GM21576 (cell line): ENCODE results near the gene R3HDM1.
"Not testable (repeated sequence)": the region's sequence is repeated elsewhere in the genome, so short reads cannot be mapped to it uniquely, and the experiment has no call there.

Experiments
- ATAC-seq: cut with Tn5 transposase; IDR thresholded peaks from one replicate; pipeline ENCODE4 v1.9.1; 2021; ENCODE audit warnings: mild to moderate bottlenecking, moderate library complexity; ENCODE audit not compliant: unreplicated experiment

The R3HDM1 gene

DNA sequence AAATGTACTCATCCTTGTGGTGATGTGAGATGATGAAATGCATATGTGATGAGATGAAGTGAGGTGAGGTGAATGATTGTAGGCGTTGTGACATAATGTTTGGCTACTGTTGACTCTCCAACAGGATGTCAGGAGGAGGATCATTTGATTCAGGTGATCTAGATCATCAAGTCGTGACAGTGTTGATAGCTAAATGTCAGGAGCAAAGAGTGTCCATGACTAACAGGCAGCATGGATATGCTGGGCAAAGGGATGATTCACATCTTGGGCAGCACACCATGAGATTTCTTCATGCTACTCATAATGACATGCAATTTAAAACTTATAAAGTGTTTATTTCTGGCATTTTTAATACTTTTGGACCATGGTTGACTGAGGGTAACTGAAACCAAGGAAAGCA lies 170.2 kb downstream of the R3HDM1 start:
- ATAC-seq: no peak

DNA sequence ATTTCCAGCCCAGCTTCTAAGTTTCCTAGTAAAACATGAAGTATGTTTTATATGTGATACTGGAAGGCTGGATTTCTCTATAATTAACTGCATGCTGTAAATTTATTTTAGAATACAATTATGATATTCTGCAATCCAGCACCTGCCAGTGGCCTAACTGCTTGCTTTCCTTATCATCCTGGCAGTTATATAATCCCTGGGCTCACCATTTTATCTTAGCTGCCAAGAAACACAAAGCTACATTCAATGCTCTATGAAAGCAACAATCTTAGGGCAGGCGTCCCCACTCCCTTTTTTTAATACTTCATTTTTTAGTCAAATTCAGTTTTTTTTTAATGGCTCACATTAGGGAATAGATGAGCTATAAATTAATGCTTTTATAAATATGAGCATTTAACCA lies 172.0 kb downstream of the R3HDM1 start:
- no peak for ATAC-seq

DNA sequence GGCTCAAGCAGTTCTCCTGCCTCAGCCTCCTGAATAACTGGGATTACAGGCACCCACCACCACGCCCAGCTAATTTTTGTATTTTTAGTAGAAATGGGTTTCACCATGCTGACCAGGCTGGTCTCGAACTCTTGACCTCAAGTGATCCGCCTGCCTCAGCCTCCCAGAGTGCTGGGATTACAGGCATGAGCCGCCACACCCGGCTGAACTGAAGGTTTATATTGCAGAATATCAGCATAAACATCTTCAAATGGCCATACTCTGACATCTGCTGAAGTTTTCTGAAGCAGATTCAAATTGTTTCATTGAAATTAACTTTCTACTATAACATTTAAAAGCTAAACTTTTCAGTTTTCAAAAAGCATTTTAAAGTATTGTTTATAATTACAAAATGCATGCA lies 172.8 kb downstream of the R3HDM1 start:
- ATAC-seq: not testable (repeated sequence)

DNA sequence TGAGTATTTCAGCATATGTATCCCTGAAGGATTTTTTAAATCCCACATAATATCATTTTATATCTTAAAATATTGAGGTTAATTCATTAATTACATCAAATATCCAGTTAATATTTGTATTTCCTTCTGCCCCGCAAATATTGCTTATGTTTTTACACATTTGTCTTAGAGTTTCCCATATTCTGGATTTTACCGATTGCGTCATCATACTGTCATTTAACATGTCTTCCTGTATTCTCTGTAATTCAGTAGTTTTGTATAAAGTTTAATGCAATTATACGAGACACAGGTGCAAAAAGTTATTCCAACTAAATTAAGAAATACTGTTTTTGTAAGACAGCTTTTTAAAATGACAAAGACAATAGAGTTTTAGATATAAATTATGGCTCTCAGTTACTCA lies 176.9 kb downstream of the R3HDM1 start:
- ATAC-seq: no peak

DNA sequence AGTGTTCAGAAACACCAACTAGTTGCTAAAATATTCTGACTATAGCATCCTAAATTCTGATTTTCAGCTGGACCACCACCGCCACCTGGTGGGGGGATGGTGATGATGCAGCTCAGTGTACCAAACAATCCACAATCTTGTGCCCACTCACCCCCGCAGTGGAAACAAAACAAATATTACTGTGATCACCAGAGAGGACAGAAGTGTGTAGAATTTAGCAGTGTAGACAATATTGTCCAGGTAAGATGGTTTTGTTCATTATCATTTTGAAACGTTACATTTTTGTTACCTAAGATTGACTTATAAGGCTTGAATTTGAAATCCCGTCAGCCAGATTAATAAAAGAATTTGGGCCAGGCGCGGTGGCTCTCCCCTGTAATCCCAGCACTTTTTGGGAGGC lies 178.7 kb downstream of the R3HDM1 start:
- no peak for ATAC-seq

DNA sequence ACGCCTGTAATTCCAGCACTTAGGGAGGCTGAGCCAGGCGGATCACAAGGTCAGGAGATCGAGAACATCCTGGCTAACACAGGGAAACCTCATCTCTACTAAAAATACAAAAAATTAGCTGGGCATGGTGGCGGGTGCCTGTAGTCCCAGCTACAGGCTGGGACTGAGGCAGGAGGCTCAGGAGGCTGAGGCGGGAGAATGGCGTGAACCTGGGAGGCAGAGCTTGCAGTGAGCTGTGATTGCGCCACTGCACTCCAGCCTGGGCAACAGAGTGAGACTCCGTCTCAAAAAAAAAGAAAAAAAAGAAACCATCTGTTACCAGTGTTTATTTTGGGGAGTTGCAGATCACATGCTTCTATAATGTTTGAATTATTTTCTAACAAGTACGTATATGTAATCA lies 183.8 kb downstream of the R3HDM1 start:
- ATAC-seq: not testable (repeated sequence)

DNA sequence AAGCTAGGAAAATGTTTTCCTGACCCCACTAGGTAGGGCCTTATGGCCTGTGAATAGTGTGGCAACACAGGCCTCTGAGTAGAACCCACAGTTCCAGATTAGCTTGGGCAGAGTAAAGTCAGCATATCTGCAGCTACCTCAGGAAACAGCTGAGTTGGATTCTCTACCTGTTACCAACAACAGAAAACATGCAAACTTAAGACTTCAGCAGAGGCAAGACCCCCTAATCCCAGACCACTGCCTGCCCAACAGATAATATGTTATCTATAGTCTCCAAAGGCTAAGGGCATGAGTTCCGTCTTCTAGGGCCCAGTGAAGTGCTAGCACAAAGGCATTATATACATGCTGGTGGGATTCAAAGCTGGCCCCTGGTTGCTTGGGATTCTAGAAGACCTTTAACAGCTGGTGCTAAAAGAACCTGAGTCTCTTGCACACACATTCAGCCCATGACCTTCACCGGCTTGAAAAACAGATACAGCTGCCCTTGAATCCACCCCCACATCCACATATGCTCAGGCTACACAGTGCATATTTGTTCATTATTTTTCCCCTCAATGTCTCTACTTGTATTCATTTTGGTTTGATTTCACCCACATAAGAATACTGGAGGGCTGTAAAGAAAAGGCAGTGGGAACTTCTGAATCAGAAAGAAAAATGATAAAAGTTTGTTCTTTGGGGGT lies 196.9 kb downstream of the R3HDM1 start:
- ATAC-seq: no peak

DNA sequence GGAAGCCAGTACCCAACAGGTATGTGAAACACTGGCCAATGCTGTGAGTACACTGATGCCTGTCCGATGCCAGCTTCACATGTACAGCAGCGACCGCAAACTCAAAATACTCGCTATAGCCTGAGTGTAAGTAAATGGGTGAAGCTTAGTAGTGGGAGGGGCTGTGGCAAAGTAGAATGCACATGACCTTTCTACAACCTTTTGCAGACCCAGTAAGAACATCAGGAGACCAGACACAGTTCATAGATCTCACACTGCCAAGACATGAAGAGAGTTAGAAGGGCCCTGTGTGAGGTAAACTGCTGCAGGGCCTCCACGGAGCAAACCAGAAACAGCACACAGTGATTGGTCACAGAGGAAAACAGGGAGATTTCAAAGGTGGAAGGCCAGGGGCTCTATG lies 201.3 kb downstream of the R3HDM1 start:
- no peak for ATAC-seq

DNA sequence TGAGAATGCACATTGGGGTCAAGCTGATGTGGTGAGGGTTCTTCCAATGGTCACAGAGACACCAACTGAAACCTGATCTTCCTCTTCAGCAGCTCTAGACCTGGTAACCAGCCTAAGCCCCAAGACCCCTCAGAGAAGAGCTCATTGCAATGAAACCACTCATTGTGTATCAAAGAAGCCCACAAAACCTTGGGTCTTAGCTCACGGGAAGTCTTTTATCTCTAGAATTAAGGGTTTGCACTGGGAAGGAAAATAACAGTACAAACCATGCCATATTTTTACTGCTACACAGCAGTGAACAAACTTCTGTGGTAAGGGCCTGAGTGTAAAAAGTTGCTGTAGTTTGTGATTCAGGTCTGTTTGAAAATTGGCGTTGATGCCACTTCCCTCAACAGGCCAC lies 201.8 kb downstream of the R3HDM1 start:
- no peak for ATAC-seq

DNA sequence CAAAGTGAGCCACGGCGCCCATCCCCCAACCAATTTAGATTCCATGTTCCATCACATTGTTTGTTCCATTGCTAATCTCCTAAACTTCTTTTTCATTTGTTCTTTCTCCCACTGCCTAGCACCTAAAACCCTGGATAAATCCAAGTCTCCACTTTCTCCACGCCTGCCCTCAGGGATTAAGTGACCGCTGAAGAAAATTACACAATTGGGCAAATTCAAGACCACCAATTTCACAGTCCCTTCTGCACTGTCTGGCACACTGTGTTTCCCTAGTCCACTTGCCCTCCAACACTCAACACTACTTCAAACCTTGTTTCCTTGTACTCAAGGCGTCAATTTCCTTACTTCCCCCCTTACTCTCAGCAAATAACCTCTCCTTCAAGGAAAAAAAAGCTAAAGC lies 205.3 kb downstream of the R3HDM1 start:
- ATAC-seq: no peak

DNA sequence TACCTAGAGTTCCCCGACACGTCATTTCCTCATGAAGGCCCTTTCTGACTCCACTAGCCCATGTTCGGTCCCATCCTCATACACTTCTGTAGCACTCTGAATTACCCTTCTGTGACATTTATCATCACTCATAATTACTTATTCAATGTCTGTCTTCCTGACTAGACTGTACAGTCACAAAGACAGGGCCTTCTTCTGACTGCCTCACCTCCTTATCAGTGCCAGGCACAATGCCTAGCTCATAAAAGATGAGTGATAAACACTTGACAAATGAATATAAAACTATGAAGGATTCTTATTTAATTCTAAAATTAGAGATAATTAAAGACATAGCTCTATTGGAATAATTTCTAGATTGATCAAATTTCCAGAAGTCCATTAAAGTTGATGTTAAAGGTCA lies 208.9 kb downstream of the R3HDM1 start:
- no peak for ATAC-seq

DNA sequence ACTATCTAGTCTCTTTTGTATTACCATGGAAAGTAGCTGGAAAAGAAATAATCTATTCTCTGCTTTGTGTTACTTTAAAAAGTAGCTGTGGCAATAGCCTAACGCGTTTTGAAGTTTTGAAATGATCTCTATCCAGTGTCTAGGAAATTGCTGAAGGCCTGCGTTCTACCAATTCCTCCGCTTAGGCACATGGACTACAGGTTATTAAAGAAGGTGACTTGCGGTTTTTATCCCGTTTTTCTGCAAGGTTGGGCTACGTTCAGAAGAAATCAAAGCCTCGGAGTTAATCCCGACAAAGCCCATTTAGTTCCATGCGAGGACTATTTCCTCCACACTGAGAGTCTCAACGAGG lies 209.7 kb downstream of the R3HDM1 start:
- ATAC-seq: no peak

DNA sequence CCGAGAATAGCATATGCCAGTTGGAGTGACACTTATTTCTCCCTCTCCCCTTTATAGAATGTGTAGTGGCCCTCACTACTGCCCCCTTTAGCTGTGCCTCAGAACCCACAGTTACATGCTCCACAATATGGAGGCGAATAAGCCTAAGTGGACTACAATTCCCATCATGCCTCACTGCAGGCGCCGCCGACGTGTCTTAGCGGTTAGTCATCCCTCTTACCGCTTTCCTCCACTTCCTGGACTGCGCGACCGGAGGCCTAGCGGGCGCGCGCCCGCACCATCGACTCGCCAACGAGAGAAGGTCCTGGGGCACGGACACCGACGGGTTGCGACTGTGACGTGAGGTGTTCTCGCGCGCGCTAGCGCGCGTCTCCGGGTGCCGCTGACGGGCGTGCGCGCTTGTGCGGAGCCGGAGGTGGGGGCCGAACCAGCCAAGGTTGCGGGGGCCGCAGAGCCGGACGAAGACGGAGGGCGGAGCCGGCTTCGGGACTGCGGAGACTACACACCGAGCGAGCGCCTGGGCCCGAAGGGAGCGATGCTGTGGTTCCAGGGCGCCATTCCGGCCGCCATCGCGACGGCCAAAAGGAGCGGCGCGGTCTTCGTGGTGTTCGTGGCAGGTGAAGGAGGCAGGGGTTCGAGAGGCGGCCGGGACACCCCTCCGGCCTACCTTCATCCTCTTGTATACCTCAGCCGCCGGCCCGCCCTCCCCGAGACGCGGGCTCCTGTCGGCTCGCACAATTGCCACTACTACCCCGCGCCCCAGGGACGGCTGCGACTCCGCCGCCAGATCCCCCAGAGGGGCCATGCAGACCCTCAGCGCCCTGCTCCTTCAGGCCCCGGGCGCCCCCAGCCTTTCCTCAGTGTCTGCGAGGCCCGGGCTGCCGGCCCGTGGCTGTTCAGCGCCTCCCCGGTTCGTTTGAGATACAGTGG lies 210.4 kb downstream of the R3HDM1 start, which contains the start of gene UBXN4:
TSS of gene UBXN4 (plus strand) at position 461 of the 930 bp plus-strand sequence. CDS start at position 536, 75 bp downstream.
- ATAC-seq: peak; percentile 84

DNA sequence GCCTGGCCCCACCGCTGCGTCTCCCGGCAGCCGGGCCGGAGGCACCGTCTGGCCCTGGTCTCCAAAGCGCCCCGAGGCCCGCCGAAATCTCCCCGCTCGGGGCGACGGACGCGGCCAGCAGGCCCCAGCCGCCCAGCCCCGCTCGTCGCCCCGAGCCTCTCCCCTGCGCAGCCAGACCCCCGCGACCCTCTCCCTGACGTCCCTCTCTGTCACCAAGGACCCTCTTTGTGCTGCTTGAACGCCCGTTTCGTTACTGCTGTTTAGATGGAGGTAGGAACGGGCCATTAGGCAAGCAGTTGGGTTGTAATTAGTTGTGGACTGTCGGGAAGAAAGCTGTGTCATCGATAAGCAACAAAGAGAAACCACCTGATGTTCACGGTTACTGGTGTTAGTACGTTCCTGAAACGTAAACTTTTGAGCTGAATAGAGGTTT lies 211.1 kb downstream of the R3HDM1 start:
- ATAC-seq: peak; percentile 18

DNA sequence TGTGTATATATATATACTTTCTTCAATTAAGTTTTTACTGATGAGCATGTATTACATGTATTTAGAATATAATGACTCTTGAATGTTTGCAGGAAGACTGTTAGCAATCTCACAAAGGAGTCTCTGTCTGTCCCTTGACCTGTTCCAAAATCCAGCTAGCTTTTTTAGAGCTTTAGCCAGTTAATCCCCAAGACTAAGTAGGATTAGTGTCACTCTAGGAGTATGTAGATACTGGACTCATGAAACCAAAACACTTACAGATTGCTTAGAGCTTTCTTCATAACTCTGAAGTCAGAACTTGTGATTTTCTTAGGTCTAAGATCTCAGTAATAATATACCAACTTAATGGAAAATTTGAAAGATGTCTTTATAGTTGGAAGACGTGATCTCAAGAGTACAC lies 212.6 kb downstream of the R3HDM1 start:
- no peak for ATAC-seq

DNA sequence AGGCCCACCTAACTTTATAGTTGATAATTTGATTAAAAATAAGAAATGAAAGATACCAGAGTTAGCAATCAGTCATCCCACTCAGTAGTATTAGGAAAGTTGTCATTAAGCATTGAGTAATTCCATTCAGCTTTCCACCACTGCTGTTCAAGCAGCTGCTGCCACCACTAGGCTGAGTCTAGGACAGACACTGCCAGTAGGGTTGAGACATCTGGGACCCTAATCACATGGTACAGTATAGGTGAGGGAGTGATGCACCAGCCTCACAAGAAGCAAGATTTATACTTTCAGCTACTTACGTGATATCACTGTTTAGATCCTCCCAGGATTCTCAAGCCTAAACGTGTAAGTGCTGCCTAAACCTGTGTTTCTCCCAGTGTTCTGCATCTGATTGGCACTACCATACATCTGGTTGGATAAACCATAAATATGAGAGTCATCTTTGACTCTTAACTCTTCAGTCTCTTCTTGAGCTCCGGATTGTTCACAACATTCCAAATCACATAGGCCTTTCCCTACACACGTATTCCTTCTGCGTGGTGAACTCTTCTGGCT lies 213.6 kb downstream of the R3HDM1 start:
- ATAC-seq: no peak

DNA sequence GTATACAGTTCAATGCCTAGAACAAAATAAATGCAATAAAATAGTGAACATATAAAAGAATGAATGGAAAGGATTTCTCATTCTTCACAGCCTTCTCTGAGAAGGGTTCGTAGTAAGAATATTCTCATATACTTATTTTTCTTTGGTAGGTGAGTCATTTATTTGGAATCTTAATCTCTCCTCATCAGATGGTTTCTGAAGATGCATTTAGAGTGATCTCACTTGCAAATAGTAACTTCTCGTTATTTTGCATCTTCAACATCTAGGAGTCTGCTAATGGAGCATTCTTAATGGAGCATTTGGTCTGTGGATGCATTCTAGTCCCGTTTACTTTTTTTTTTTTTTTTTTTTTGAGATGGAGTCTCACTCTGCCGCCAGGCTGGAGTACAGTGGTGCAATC lies 214.3 kb downstream of the R3HDM1 start:
- no peak for ATAC-seq

DNA sequence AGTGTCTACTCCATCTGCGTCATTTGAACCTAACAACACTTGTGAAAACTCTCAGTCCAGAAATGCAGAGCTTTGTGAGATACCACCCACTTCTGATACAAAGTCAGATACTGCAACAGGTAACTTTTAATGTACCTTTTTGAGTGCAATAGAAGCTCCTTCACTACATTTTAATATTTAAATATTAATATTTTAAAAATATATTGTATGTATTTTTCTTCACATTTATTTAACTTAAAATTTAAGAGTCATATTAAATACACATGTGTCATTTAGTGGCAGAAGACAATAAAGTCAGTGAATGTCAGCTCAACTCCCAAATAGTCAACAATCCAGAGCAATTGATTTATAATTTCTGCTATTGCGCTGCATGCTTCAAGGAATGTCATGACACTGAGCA lies 224.3 kb downstream of the R3HDM1 start:
- no peak for ATAC-seq

DNA sequence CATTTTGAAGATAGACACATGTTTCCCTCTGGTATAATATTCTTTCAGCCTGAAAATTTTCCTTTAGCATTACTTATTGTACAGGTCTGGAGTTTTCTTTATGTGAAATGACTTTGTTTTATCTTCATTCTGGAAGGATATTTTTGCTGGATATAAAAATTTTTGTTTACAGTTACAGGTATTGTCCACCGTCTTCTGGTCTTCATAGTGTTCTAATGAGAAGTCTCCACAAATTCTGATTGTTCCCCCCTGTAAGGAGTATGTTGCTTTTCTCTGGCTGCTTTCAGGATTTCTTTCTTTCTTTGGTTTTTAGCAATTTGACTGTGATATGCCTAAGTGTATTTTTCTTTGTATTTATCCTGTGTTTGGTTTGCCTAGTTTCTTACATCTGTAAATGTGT lies 225.4 kb downstream of the R3HDM1 start:
- no peak for ATAC-seq

DNA sequence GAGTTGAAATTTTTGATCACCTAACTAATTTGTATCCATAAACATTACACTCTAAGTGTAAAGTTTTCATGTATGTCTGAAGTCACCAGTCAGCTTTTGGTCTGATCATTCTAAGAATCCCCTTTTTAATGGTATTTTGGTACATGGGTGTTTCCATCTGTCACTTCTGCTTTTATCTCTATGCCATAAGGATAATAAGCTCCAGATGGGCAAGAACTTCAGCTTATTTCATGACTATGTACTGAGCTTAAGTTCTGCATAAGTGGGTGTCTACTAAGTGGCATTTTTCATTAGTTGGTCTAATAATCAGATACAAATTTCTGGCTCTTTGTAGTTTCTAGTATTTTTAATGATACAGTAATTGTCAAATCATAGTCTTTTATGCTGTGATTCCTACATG lies 230.7 kb downstream of the R3HDM1 start:
- ATAC-seq: no peak

DNA sequence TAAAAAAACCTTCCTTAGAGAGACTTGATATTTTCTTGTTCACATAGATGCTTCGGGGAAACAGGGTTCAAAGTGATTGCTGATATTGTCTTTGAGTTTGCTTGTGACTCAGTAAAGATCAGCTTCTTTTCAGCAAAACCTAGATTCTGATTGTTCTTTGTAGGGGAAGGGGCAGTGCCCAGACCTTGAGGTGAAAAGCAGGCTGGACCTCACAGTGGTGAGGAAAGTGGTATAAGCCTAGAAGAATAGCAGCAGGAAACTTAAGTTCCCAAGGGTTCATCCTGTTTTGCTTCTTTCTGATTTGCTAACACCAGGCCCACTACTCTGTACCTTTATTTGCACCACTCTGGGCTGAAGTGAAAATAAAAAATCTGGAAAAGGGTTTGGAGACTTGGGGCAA lies 231.2 kb downstream of the R3HDM1 start:
- ATAC-seq: no peak

DNA sequence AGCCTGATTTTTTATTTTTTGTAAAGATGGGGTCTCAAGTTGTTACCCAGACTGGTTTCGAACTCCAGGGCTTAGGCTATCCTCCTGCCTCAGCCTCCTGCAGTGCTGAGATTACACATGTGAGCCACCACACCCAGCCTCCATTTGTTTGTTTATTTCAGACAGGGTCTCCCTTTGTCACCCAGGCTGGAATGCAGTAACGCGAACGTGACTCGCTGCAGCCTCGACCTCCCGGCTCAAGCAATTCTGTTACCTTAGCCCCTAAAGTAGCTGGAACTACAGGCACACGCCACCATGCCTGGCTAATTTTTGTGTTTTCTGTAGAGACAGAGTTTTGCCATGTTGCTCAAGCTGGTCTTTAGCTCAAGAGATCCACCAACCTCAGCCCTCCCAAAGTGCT lies 237.6 kb downstream of the R3HDM1 start:
- ATAC-seq: no peak
